Measurements from ENCODE around the gene FXYD6. TPM values are rescaled to one million over a fixed set of nuclear protein-coding genes. Genes with fewer than 3 reads are reported as not detected.
A peak's percentile ranks its signal among the peaks of the same experiment; 100 is the strongest.

Gene FXYD6
- total and polyA plus RNA-seq, 4 donors = 37.0 to 70.0 (median 43.9) TPM

GRCh38 chr11:117828611-117829368 is 47.7 kb downstream of the FXYD6 start:
- peaks cover 0 to 51% (median 28%) of the 10 kb centered on the region in 5 donors for H3K4me1 ChIP-seq (ENCODE audit: control insufficient read depth in 5 of 5, insufficient read depth in 5 of 5, low read length in 5 of 5)

GRCh38 chr11:117827521-117828511 is 48.6 kb downstream of the FXYD6 start:
- no peak overlapping the region for H3K9ac ChIP-seq (ENCODE audit: insufficient read depth in 1 of 2, low read length in 2 of 2)
- H3K27ac ChIP-seq (ENCODE audit: low read depth in 1 of 2, low read length in 1 of 2) = peak overlapping the region in 1 of 2 donors; percentile 54
- DNase-seq (peak in 1 of 3 donors; percentile 12), ATAC-seq (ENCODE audit: insufficient read depth, low FRiP score) (no peak)
- no peak for TF ChIP-seq CTCF (IDR thresholded peaks at IDR 0.05; ENCODE audit: control extremely low read depth, extremely low read depth)
- 72 to 77% methylated on average over 13 to 15 of the region's 15 CpGs for WGBS, 2 donors
- H3K36me3 ChIP-seq (ENCODE audit: control insufficient read depth in 4 of 4, insufficient read depth in 4 of 4, low read length in 4 of 4) = no peaks in the 10 kb centered on the region
- peaks cover 0 to 58% (median 33%) of the 10 kb centered on the region in 5 donors for H3K4me1 ChIP-seq (ENCODE audit: control insufficient read depth in 5 of 5, insufficient read depth in 5 of 5, low read length in 5 of 5)
- H3K9me3 ChIP-seq (ENCODE audit: control insufficient read depth in 4 of 4, insufficient read depth in 3 of 4, low read length in 3 of 4) = no peaks in the 10 kb centered on the region
- no peaks in the 10 kb centered on the region for H3K27me3 ChIP-seq (ENCODE audit: control insufficient read depth in 3 of 3, insufficient read depth in 3 of 3, low read length in 2 of 3)
- no peak overlapping the region for H3K4me3 ChIP-seq

More at GRCh38 chr11:117828611-117829368, 47.7 kb downstream of the FXYD6 start:
- H3K9ac ChIP-seq (ENCODE audit: insufficient read depth in 1 of 2, low read length in 2 of 2) = no peak overlapping the region
- ATAC-seq (ENCODE audit: insufficient read depth, low FRiP score) = peak; percentile 43
- 53 to 66% methylated on average over 14 to 16 of the region's 16 CpGs for WGBS, 2 donors
- H3K27me3 ChIP-seq (ENCODE audit: control insufficient read depth in 3 of 3, insufficient read depth in 3 of 3, low read length in 2 of 3) = no peaks in the 10 kb centered on the region
- no peaks in the 10 kb centered on the region for H3K36me3 ChIP-seq (ENCODE audit: control insufficient read depth in 4 of 4, insufficient read depth in 4 of 4, low read length in 4 of 4)
- peak in 1 of 3 donors; percentile 23 for DNase-seq
- no peak for TF ChIP-seq CTCF (IDR thresholded peaks at IDR 0.05; ENCODE audit: control extremely low read depth, extremely low read depth)
- H3K27ac ChIP-seq (ENCODE audit: low read depth in 1 of 2, low read length in 1 of 2) = peak overlapping the region in 1 of 2 donors; percentile 54
- no peaks in the 10 kb centered on the region for H3K9me3 ChIP-seq (ENCODE audit: control insufficient read depth in 4 of 4, insufficient read depth in 3 of 4, low read length in 3 of 4)
- no peak overlapping the region for H3K4me3 ChIP-seq

- TF ChIP-seq CTCF (IDR thresholded peaks at IDR 0.05; ENCODE audit: control extremely low read depth, extremely low read depth) = no peak
- Histone ChIP-seq H3K36me3 (ENCODE audit: control insufficient read depth in 4 of 4, insufficient read depth in 4 of 4, low read length in 4 of 4) (no peaks in the 10 kb centered on the region), H3K4me1 (ENCODE audit: control insufficient read depth in 5 of 5, insufficient read depth in 5 of 5, low read length in 5 of 5) (peaks cover 0 to 66% (median 39%) of the 10 kb centered on the region in 5 donors), H3K9me3 (ENCODE audit: control insufficient read depth in 4 of 4, insufficient read depth in 3 of 4, low read length in 3 of 4) (no peaks in the 10 kb centered on the region), H3K4me3 (no peak overlapping the region), H3K9ac (ENCODE audit: insufficient read depth in 1 of 2, low read length in 2 of 2) (no peak overlapping the region), H3K27me3 (ENCODE audit: control insufficient read depth in 3 of 3, insufficient read depth in 3 of 3, low read length in 2 of 3) (no peaks in the 10 kb centered on the region), H3K27ac (ENCODE audit: low read depth in 1 of 2, low read length in 1 of 2) (no peak overlapping the region)
- ATAC-seq (ENCODE audit: insufficient read depth, low FRiP score) (no peak), DNase-seq (peak in 1 of 3 donors; percentile 6)
- WGBS, 2 donors = 84 to 95% methylated on average over 3 of the region's 3 CpGs
Observed at GRCh38 chr11:117826832-117827231, 49.6 kb downstream of the FXYD6 start.
